Right renal cortex interstitium (tissue), 3 donors: Measurements from ENCODE around the gene MRTFA. TPM values are rescaled to one million over a fixed set of nuclear protein-coding genes. Genes with fewer than 3 reads are reported as not detected.
"Not testable (repeated sequence)": the region's sequence is repeated elsewhere in the genome, so short reads cannot be mapped to it uniquely, and the experiment has no call there.

Experiments used
- DNase-seq, 3 donors: peaks; one replicate each; pipeline ENCODE4 v3.0.0-alpha.2; 2013; ENCODE audit warnings: low read depth in 3 of 3, low spot score in 2 of 3
- polyA plus RNA-seq, 3 donors: library from polyadenylated mRNA; unstranded; fragments of 120-200 nt; gene quantifications; one replicate each; pipeline ENCODE4 v1.2.1, GENCODE V29; 2013; ENCODE audit not compliant: insufficient read length in 3 of 3

The MRTFA gene
- polyA plus RNA-seq, 3 donors = 17.2 to 21.4 (median 20.4) TPM

DNA sequence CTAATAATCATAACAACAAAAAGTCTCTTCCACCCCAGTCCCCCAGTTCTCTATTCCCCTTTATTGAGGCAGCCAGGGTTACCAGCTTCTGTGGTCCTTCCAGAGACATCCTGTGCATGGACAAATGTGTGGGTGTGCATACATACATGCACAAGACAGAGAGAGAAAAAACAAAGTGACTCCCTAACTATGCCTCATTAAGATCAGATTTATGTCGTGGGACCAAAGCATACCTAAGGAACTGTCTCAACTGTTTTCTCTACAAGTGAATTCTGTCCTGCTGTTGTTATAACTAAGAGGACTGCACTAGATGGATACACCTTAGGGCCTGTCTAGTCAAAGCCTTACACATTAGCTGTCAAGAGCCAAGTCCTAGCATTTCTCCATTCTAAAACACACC lies 106.7 kb downstream of the MRTFA start:
- no peak for DNase-seq

GRCh38 chr22:40526960-40527359 lies 109.6 kb downstream of the MRTFA start:
- DNase-seq = no peak

- no peak for DNase-seq
Observed at GRCh38 chr22:40525250-40525884, 111.2 kb downstream of the MRTFA start.

DNA sequence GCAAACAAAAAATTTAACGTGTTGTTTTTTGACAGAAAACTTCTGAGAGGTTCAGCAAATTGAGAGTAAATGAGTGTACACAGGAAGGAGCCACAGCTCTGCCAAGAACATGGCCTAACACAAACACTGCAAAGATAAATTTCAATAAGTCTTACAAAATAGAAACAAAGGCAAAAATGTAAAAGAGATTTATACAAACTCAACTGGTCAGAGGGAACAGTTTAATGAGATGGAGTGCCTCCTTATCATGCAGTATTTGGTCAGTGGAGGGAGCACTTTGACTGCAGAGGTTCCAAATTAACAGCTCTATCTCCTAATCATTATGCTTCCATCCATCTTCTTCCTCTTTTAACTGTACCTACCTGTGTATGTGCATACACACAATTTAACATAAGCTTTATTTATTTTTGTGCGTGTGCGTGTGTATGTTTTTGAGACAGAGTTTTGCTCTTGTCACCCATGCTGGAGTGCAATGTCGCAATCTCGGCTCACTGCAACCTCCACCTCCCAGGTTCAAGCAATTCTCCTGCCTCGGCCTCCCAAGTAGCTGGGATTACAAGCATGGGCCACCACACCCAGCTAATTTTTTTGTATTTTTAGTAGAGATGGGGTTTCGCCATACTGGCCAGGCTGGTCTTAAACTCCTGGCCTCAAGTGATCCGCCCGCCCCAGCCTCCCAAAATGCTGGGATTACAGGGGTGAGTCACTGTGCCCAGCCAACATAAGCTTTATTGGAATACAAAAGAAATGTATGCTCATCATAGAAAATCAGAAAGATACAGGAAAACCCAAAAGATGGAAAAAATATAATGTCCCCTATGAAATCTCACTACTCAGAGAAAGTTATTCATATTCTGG lies 111.9 kb downstream of the MRTFA start:
- no peak for DNase-seq

DNA sequence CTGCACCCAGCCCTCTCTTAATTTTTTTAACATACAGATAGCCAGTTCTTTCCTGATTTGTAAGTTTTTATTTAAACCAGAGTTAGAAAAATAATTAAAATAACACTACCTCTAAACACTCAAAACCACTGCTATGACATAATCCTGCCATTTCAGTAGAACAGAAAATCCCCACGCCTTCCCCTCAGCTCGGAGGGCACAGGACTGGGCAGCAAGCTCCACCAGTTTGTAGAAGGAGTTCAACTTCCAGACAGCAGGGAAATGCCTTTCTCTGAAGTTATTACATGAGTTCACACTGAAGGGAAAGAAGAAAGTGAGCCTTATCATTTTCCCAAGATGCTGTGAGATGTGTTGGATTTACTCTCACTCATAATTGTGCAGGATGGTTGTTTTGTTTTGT lies 114.4 kb downstream of the MRTFA start:
- no peak for DNase-seq

- DNase-seq = no peak
Observed at GRCh38 chr22:40521046-40521445, 115.5 kb downstream of the MRTFA start.

DNA sequence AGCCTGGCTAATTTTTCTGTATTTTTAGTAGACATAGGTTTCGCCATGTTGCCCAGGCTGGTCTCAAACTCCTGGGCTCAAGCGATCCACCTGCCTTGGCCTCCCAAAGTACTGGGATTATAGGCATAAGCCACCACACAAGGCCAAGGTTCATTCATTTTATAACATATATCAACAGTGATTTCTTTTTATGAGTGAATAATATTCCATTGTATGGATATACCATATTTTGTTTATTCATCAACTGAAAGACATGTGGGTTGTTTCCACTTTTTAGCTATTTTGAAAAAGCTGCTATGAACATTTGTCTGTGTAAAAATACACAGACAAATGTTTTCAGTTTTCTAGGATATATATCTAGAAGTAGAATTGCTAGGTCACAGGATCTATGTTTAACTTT lies 116.0 kb downstream of the MRTFA start:
- no peak for DNase-seq

DNA sequence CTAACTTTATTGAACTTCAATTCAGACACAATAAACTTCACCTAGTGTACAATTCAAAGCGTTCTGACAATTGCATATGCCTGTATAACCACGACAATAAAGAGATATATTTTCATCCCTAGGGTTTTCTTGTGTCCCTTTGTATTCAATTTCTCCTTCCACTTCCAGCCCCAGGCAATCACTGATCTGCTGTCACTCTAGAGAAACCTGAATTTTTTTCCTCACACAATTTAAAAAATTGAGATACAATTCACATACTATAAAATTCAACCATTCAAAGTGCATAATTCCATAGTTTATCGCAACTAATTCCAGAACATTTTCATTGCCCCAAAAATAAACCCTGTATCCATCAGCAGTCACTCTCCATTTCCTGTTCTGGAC lies 116.6 kb downstream of the MRTFA start:
- DNase-seq = no peak

DNA sequence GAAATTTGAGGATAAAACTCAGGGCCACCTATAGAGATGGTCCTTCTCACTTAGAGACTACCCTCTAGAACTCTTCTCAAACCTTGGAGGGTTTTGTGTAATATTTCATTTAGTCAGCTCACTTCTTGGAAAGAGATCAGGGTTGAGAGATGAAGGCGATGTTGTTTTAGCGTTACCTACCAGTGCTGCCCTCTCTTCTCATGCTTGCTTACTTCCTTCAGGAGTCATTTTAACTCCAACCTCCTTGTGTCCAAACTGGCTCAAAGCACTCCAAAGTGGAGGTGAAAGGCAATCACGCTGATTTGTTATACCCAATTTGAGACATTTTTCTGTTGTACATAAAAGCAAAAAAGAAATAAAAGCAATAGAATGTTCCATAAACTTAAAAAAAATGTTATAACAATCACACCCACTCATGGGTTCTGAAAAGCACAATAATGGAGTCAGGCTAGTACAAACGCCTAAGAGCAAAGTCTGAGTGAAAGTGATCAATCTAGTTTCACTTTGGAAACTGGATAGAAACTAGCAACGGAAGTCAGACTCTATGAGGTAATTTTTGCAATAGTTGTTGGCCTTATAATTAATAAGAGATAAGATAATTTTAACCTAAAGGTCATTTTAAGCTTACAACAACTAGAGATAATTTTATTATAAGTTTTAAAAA lies 117.1 kb downstream of the MRTFA start:
- DNase-seq = no peak

DNA sequence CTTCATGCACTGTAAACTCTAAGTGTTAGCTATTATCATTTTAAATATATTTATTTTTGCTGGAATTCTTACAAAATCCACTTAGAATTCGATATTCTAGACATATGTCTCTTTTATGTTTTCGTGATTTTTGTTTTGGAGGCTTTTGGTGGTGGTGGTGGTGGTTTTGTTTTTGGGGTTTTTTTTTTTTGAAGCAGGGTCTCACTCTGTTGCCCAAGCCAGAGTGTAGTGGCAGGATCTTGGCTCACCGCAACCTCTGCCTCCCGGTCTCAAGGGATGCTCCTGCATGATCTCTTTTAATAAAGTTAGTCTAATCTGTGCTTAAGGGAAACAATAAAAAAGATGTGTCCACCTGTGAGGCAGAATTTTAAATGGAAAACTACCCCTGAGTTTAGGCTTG lies 117.7 kb downstream of the MRTFA start:
- DNase-seq = no peak

DNA sequence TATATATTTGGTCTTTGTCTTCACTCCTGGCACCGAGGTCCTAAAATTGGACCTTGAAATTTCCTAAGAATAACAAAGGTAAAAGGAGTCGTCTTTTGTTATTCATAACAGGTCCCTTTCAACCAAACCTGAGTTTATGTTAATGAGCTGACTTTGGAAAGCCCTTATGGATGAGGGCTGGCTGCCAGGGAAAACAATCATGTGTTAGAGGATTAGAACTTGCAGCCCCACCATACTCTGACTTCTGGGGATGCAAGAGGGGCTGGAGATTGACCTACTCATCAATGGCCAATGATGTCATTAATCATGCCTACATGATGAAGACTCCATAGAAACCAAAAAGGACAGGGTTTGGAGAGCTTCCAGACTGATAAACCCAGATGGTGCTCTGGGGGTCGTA lies 118.9 kb downstream of the MRTFA start:
- DNase-seq = no peak

DNA sequence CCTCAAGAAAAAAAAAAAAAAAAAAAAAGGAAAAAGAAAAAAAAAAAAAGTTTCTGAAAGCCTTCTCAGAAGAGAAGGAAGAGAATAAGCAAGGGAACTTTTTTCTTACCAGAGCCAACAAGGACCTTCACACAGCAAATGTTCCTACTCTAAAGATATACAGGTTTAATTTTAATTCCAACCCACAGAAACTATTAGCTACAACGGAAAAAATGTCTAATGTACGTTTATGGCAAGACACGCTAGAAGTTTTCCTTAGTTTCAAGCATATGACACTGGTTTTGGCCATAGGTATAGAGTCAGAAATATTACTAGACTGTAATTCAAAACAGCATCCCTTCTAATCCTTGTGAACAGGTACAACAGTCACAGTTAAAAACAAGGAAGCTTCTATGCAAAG lies 120.1 kb downstream of the MRTFA start:
- no peak for DNase-seq

GRCh38 chr22:40512426-40513136 lies 123.9 kb downstream of the MRTFA start:
- no peak for DNase-seq

DNA sequence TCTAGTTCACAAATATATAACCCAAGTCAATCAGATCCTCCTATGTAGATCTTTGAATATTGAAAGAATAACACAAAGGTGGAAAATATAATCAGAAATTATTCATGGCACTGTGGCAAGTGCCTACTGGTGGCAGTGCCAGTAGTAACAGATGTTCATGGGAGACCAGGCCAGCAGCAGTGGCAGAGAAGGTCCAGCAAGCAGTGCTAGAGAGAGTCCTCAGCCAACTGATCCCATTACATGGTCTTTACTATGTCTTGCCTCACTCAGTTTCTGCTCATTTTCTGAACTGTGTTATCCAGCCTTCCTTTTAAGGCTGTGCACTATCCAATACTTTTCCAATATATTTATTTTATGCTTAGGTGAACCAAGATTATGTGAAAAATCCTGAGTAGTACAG lies 124.9 kb downstream of the MRTFA start:
- DNase-seq = no peak

GRCh38 chr22:40510631-40511364 lies 125.7 kb downstream of the MRTFA start:
- DNase-seq = no peak

GRCh38 chr22:40509401-40510134 lies 127.0 kb downstream of the MRTFA start:
- DNase-seq = peak in 1 of 3 donors; percentile 61

- DNase-seq = not testable (repeated sequence)
Observed at GRCh38 chr22:40508046-40508445, 128.5 kb downstream of the MRTFA start.

DNA sequence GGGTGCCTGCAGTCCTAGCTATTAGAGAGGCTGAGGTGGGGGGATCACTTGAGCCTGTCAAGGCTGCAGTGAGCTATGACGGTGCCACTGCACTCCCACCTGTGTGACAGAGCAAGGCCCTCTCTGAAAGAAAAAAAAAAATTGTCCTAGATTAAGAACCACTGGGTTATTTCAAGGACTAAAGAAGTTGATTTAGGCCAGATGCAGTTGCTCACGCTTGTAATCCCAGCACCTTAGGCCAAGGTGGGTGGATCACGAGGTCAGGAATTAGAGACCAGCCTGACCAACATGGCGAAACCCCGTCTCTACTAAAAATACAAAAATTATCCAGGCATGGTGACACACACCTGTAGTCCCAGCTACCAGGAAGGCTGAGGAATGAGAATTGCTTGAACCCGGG lies 129.0 kb downstream of the MRTFA start:
- DNase-seq = no peak

- no peak for DNase-seq
Observed at GRCh38 chr22:40506762-40507161, 129.8 kb downstream of the MRTFA start.
